C1 segment of cervical spinal cord (tissue), 14 donors: ENCODE data around the gene KRTAP10-1.

Experiments used
- DNase-seq, 14 donors: peaks; one replicate each; lab custom pipeline; 2025; lab: John Stamatoyannopoulos, UW

KRTAP10-1 gene

DNA sequence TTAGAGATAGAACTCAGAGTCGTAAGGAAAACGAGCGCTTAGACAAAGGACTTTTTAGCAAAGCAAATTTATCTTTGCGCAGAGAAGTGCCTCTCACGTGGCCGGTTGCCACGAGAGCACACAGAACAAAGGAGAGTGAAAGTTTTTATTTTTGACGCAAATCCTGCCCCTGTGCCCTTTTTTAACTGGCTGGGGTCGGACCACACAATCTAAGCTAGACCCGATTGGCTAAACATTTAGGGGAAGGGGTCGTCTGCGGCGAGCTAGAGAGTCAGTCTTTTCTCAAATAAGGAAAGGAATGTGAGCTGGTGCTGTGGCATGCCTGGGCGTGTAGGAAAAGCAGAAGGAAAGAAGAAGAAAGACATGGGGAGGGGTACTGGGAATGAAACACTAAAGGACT, 8.9 kb upstream of the KRTAP10-1 start:
- no peak for DNase-seq

DNA sequence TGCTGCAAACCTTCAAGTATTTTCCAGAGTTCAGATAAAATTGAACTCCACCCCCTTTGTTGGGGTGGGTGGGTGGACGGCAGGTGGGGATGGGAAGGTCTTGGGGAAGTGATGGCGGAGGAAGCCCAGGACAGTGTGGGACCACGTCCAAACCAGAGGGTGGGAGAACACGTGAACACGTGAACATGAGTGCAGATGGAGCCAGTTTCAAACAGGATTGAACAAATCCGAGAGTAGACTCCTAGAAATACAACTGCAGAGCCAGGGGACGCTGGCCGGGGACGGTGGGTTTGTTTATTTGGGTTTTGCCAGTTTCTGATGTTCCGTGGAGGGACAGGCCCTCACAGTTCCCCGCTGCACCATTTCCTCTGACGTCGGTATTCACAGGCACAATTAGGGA, 8.4 kb upstream of the KRTAP10-1 start:
- no peak for DNase-seq

DNA sequence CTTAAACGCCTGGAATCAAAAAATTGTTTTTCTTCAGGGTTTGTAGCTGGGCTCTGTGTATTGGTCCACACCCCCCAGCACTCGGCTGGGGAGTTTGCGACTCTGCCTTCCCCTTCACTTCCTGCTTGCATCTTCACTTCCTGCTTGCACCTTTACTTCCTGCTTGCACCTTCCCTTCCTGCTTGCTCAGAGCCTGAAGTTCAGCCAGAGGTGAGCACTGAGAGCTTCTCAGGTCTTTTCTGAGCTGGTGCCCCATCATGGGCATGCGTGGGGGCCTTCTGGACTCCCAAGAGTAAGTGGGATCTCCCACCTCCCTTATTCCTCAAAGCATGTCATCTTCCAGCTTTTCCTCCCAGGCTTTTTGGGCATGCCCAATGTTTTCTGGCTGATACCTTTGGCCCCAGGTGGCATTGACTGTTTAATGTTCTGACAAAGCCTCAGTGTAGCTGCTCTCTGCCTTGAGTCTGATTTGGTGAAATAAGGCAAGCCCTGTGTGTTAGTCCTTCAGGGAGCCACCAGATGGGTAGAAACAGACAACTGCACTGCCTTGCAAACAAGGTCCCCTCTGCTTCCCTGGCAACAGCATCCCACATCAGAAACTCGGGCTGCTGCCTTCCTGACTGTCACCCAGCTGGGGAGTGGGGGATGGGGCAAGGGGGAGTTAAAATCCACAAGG, 7.8 kb upstream of the KRTAP10-1 start:
- no peak for DNase-seq

DNA sequence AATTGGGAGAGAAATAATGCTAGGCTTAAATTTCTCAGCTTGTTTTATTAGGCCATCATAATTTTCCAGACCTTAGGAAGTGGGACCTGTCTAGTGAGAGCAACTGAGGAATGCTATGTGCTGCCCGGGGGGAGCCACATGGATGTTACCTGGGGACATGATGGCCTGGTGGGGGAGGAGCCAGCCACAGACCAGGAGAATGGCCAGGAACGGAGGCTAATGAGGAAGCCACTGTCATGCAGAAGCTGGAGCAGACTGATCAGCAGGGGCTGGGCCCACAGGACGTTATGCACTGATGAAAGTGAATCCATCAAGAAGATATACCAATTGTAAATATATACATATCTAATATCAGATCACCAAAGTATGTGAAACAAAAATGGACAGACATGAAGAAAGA, 4.6 kb upstream of the KRTAP10-1 start:
- DNase-seq, result no peak

DNA sequence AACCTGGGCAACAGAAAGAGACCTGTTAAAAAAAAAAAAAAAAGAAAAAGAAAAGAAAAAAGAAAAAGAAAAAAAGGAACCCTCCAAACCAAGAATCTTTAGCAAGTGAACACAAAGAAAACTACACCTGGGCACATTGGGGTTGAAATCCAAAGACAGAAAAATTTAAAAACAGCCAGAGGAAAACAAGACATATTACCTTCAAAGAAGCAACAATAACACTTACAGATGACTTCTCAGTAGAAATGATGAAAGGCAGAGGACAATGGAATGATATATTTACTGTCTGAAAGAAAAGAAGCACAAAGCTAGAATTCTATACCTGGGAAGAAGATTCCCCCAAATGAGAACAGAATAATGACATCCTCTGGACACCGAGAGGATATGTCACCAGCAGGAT, 2.7 kb upstream of the KRTAP10-1 start:
- no peak for DNase-seq

DNA sequence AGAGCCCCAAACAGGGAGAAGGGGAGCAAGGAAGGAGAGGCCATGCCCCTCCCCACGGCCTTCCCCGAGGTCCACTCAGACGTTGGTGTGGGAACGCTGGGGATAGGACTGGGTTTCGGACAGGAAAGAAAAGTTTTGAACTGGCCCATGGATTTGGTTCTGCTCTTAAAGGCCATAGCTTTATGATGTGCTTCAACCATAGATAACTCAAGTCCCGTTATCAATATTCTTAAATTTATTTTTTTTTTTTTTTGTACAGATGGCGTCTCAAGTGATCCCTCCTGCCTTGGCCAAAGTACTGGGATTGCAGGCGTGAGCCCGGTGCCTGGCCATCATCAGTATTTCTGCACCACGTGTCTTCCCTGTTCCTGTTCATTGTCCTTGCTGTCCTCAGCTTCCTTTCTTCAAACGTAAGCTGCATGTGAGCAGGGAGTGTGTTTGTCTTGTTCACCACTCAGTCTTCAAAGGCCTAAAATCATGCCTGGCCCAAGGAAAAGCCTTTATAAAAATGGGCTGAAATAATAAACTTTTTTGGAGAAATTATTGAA, 820 bp upstream of the KRTAP10-1 start:
- DNase-seq, result no peak

DNA sequence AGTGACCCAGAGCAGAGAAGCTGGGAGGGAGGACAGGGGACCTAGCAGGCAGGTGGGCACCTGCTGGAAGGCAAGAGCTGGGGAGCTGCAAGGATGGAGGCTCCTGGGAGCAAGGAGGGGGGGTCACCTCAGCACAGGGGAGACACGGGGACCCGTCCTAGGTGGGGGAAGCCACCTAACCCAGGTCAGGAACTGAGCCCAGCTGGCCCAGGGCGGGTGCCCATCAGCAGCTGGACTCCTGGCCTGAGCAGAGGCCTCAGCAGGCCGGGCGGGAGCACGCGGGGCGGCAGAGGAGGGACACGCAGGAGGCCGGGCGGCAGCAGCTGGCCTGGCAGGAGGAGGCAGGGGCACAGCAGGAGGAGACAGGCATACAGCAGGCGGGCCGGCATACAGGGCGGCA, 949 bp downstream of the KRTAP10-1 start:
- DNase-seq, result no peak

DNA sequence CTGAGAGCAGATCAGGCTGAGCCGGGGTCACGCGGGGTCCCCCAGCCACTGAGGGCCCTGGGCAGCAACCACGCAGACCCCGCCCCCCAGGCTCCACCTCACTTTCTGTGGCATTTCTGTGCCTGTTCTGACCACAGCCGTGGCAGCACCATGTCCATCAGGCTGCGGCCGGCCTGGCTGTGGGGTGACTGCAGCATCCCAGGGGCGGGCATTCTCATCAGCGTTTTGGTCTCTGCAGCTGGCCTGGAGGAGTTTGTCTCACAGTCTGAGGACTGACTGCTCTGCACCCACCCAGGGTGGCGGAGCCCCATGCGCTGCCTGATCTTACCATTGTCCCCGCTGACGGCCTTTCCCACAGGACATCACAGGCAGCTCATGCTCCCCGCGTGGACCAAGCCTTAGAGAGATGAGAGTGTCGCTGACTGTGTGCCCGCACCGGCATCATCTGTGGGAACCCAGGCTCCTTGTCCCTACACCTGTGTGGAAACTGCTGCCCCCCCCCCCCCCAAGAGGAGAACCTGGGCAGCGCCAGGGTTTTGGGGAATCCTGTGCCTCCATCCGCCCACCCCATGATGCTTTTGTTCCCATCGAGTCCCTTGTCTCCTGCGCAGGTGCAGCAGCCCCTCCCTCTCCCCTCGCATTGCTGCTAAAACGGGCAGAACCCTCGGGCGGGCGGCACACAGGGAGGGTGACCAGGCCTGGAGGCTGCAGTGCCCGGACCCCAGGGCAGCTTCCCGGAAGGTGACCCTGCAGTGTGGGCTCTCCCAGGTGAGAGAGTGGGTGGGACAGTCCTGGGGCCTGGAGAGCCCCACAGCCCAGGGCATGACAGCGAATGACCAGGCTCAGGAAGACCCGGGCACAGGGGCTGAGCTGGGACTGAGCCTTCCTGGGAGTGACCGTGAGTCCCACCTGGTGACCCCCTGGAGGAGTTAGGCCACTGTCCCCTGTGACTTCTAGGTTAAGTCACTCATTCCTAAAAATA, 1.8 kb downstream of the KRTAP10-1 start:
- DNase-seq, result no peak

DNA sequence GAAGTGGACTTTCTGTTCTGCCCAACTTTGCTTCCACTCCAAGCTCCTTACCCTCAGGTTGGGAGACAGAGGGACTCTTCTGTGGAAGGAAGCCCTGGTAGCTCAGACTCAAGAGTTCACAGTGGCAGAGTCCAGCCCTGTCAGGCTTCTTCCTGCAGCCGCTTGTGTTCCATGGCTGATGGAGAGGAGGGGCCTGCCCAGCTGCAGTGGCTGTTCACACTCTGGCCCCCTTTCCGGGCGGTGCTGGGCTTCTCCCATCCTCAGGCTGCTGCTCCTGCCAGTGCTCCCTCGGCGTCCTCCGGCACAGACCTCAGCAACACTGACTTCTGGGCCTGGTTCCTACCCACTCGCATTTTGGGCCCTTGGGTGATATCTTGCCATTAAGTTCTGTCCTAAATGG, 4.0 kb downstream of the KRTAP10-1 start:
- no peak for DNase-seq

DNA sequence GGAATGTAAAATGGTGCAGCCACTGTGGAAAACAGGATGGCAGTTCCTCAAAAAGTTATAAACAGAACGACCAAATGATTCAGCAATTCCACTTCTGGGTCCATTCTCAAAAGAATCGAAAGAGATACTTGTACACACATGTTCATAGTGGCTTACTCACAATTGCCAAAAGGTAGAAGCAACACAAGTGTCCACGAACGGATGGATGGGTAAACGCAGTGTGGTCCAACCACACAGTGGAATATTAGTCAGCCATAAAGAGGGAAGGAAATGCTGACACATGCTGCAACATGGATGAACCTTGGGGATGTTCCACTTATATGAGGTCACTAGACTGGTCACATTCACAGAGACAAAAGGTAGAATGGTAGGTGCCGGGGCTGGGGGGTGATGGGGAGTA, 5.3 kb downstream of the KRTAP10-1 start:
- no peak for DNase-seq

DNA sequence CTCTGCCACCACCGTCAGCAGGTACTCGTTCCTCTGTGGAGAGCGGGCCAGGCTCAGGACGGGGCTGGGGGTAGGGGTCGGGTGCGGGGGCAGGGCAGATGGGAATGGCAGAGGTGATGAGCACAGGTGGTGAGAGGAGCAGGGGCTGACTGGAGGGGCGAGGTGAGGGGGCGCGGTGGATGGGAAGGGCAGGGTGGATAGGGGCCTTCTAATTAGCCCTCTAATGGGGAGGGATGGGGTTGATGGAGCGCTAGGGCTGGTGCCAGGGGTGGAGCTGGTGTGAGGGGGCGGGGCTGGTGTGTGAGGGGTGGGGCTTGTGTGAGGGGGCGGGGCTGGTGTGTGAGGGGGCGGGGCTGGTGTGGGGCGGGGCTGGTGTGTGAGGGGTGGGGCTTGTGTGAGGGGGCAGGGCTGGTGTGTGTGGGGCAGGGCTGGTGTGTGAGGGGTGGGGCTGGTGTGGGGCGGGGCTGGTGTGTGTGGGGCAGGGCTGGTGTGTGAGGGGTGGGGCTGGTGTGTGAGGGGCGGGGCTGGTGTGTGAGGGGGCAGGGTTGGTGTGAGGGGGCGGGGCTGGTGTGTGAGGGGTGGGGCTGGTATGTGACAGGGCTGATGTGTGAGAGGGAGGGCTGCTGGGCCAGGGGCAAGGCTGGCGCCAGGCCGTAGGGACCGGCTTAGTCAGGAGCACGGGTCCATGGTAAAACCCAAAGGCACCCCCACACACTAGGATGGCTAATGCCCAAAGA, 5.9 kb downstream of the KRTAP10-1 start:
- no peak for DNase-seq

DNA sequence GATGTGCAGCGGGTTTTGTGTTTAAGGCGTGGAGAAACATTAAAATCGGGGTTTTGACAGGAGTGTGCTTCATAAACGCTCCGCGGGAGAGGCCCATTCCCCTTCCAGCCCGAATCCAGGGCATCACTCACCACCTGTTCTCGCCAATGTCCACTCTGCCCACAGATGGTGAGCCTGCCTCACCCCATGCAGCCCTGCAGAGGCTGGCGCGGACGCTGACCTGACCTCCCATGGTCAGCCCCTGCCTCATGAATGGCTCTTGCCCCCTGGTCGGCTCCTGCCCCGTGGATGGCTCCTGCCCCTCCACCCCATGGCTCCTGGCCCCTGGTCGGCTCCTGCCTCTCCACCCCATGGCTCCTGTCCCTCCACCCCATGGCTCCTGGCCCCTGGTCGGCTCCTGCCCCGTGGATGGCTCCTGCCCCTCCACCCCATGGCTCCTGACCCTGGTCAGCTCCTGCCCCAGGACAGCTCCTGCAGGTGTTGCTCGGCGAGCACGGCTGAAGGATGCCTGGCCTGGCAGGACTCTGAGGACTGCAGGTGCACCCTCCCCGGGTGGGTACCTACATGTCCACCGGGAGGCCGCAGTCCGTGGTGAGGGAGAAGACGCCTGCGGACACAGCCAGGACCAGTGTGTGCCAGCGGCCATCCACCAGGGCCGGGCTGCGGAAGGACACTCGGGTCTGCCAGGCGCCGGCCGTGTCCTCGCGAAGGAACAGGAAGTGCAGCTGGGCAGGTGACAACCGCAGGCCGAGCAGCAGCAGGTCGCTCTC, 6.7 kb downstream of the KRTAP10-1 start:
- DNase-seq, result no peak

DNA sequence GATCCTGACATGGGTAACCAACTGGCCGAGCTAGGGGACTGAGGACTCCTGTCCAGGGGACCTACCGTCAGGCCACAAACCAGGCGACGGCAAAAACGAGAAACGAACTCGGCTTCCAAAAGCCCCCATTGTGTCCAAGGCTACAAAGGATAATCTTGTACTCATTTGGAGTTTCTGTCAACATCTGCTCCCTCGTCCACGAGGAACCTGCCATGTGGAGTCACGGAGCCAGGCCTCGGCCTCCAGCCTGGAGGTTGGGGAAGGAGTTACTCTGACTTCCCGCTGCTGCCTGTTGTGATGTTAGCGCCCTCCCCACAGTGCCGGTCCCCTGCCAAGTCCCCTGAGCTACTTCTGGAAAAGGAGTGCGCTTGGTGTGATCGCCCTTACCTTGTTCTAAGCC, 7.3 kb downstream of the KRTAP10-1 start:
- no peak for DNase-seq

DNA sequence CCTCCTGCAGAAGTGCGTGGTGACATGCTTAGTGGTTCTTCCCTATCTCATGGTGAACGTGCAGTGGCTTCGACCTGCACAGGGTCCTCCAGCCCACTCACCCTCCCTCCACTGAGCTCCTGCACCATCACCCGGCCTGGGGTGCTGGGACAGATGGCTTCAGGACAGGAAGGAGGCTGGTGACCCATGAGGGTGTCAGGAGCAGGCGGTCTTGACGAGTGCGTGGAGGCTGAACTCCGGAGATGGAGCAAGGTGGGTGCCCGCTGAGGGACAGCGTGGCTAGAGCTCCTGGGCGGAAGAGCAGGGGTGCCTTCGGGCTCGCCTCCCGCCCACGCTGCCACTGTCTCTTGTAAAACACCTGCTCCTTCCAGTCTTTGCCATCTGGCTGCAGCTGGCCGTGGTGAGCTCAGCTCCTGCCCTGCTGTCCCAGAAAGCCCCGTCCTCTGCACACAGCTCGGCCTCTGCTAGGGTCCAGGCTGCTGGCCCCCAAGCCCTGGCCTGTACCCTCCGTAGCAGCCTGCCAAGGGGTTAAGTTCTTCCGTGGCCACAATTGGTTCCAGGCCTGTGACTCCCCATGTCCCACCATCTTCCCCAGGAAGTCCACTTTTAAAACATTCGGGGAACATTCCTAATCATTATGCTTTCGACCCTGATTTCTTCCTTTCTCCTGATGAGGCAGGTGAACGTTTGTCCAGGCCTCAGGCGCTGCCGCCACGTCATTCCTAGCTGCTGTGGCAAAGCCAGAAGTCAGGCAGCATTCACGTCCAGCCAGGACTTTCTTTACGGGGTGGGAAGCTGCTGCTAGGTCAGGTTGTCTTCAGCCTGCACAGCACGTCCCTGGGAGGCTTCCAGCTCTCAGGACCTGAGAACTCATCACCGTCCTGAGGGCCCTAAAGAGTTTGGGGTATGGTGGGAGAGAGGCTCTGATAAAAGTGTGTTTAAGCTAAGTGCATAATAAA, 8.1 kb downstream of the KRTAP10-1 start:
- DNase-seq, result no peak

DNA sequence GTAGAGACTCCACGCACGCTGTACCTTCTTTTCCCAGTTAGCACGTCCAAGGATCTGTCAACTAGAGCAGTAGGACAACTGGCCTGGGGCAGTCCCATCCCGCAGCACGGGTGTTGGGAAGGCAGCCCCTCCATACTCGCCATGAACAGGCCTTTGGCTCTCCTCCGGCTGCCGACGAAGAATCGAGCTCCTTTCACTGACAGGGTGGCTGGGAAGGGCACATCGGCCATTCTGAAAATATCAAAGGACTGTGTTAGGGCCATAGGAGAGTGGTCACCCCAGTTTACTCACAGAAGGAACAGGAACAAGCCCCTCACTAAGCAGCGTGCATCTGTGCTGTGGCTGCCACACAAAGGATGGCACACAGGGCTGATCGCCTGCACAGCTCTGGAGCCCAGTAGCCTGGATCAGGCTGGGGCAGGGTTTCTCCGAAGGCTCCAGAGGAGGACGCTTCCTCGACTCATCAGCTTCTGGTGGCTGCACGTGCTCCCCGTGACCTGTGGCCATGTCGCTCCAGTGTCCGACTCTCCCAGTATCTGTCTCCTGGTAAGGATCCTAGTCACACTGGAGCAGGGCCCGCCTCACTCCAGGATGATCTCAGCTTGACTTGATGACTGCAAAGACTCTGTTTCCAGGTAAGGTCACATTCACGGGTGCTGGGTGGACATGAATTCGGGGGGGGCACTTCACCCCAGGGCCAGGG, 8.9 kb downstream of the KRTAP10-1 start:
- DNase-seq, result no peak

DNA sequence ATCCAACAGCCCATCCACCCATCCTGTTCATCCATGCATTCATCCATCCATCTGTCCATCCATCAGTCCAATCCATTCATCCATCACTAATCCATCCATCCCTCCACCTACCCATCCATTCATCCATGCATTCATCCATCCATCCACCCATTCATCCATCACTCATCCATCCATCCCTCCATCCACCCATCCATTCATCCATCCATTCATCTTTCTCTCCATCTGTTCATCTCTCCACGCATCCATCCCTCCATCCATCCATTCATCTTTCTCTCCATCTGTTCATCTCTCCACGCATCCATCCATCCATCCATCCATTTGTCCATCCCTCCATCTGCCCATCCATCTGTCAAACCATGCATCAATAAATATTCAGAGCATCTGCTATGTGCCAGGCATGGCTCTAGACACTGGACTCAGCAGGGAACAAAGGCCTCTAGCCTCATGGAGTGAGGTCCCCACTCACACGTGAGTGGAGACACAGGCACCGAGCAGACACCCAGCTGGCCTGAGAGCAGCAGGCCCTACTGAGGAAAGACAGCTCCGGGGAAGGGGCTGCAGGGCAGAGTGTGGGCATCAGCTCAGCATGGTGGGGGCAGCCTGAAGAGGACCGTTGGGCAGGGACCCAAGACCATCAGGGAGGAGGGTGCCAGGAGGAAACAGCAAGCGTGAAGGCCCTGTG, 9.6 kb downstream of the KRTAP10-1 start:
- no peak for DNase-seq

DNA sequence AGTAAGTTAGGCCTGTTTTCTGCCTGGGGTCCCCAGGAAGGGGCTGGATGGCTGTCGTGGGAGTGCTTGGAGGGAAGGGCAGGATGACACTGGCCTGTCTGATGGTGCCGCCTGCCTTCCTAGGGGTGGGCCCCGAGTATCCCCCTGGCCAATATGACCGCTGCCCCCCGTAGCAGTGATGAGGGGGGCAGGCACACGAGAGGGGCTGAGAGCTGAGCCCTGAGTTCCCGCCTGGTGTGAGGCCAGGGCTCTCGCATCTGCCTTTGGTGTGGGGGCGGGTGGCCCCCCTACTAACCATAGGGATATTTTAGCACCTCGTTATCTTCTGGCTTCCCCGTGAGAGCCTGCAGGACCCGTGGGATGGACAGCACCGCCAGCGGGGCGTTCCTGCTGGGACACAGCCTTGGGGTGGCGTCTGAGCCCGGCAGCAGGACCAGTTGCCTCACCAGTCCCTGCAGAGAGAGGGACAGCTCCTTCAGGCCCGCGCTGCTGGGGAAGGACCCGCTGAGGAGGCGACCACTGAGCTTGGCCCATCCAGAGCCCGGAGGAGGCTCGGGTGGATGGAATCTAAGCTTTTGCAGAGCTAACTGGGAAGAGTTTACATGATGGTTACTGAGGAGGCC, 10.4 kb downstream of the KRTAP10-1 start:
- DNase-seq, result no peak

DNA sequence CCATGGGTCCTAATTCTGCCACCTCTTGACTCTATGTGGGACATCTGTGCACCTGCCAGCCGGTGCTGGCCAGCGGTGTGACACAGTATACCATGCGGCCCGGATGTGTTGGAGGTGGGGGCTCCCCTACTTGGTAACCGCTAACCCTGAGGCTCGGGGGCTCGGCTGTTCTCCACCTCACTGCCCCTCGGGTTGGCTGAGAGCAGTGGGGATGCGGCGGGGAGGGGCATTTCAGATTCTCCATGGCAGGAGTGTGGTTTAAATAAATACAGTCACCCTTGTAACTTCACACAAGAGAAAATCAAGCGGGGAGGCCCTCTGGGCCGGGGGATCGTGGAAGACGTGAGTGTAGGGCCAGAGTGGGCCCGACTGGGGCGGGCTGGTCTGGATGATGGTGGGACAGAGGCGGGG, 11.0 kb downstream of the KRTAP10-1 start:
- DNase-seq, result no peak
